Measurements from ENCODE around the gene SLC30A3.

Gene SLC30A3

GRCh38 chr2:27261241-27261925, 1.5 kb downstream of the SLC30A3 start:
- DNase-seq: no peak

- no peak for DNase-seq
Measured at GRCh38 chr2:27258051-27258450, 4.8 kb downstream of the SLC30A3 start.

- no peak for DNase-seq
Measured at GRCh38 chr2:27256855-27257454, 5.9 kb downstream of the SLC30A3 start.

- no peak for DNase-seq
Measured at GRCh38 chr2:27255660-27256059, 7.2 kb downstream of the SLC30A3 start.

- no peak for DNase-seq
Measured at GRCh38 chr2:27255187-27255586, 7.7 kb downstream of the SLC30A3 start.

- no peak for DNase-seq
Measured at GRCh38 chr2:27251766-27252165, 11.1 kb downstream of the SLC30A3 start.

GRCh38 chr2:27250652-27251379, 12.0 kb downstream of the SLC30A3 start:
- no peak for DNase-seq

GRCh38 chr2:27249891-27250651, 12.8 kb downstream of the SLC30A3 start:
- DNase-seq: peak in 19 of 56 donors; percentile 5 to 55 (median 13)

GRCh38 chr2:27249159-27249890, 13.5 kb downstream of the SLC30A3 start:
- no peak for DNase-seq

GRCh38 chr2:27247893-27248292, 15.0 kb downstream of the SLC30A3 start:
- no peak for DNase-seq

- no peak for DNase-seq
Measured at GRCh38 chr2:27245626-27246025, 17.2 kb downstream of the SLC30A3 start.

GRCh38 chr2:27245116-27245515, 17.7 kb downstream of the SLC30A3 start:
- no peak for DNase-seq

- no peak for DNase-seq
Measured at GRCh38 chr2:27243391-27244130, 19.3 kb downstream of the SLC30A3 start.

- no peak for DNase-seq
Measured at GRCh38 chr2:27242614-27242951, 20.3 kb downstream of the SLC30A3 start.

- DNase-seq: no peak
Measured at GRCh38 chr2:27241761-27242613, 20.9 kb downstream of the SLC30A3 start.

- DNase-seq: no peak
Measured at GRCh38 chr2:27240406-27240805, 22.4 kb downstream of the SLC30A3 start.

- no peak for DNase-seq
Measured at GRCh38 chr2:27238976-27239375, 23.9 kb downstream of the SLC30A3 start.

- no peak for DNase-seq
Measured at GRCh38 chr2:27237341-27237945, 25.4 kb downstream of the SLC30A3 start.

GRCh38 chr2:27236626-27237025, 26.2 kb downstream of the SLC30A3 start:
- DNase-seq: no peak
